ENCODE results near the gene FBXO11.

FBXO11 gene

DNA sequence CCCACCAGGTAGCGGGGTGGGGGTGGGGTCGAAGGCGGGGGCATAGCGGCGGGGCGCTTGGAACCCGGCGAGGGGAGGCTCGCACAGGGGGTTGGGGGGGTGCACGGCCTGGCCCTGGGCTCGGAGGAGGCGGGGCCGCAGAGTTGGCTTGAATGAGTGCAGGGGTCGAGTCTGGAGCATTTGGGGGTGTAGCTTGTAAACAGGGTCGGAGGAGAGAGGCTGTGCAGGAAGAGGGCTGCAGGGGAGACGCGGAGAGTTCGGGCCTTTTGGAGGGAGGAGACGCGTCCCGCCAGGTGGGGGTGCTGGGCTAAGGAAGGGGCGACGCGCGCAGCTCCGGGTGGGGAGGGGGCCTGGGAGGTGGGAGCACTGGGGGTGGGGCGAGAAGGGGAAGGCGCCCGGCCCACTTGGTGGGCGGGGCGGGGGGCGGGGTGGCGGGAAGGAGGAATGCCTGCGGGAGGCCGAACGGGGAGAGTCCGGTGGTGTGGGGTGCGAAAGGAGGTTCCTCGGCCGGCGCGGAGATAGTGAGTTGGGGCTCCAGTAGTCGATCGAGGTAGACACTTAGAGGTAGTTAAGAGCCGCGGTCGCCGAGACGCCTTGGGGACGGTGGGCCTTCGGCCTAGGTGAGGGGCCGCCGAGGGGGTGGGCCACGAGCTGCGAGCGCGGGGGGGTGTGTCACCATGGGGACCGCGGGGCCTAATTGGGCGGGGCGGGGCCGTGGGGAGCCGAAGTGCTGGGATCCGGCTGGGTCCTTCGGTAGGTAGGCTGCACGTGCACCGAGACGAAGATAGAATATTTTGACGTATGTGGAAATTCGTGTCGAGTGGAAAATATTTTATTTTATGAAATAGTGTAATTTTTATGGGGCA, 122.6 kb downstream of the FBXO11 start (continued):
- TF ChIP-seq ZNF791 (tag by site-specific recombination; IDR thresholded peaks at IDR 0.05) (no peak), ATF2 (tag by site-specific recombination; IDR thresholded peaks at IDR 0.05; ENCODE audit: low read depth) (no peak), SCRT1 (tag by site-specific recombination; IDR thresholded peaks at IDR 0.05; ENCODE audit: borderline replicate concordance) (no peak), ZNF521 (tag by site-specific recombination; IDR thresholded peaks at IDR 0.05) (no peak), ZNF292 (tag by site-specific recombination; IDR thresholded peaks at IDR 0.05; ENCODE audit: borderline replicate concordance, low read depth) (no peak), PRDM1 (tag by site-specific recombination; IDR thresholded peaks at IDR 0.05) (no peak), ZBTB17 (tag by site-specific recombination; IDR thresholded peaks at IDR 0.05) (peak; percentile 30; the same call in 1 of the 2 replicates), SP7 (tag by site-specific recombination; IDR thresholded peaks at IDR 0.05) (no peak; the same call in 1 of the 2 replicates), ZNF335 (tag by site-specific recombination; conservative IDR thresholded peaks at IDR 0.05) (peak; percentile 51), HOXA7 (CRISPR knock-in tag; IDR thresholded peaks at IDR 0.05; ENCODE audit: borderline replicate concordance) (no peak), ZNF785 (tag by site-specific recombination; IDR thresholded peaks at IDR 0.05) (no peak), IKZF3 (tag by site-specific recombination; IDR thresholded peaks at IDR 0.05) (no peak), ZNF529 (tag by site-specific recombination; IDR thresholded peaks at IDR 0.05; ENCODE audit: insufficient replicate concordance) (no peak), MYNN (tag by site-specific recombination; IDR thresholded peaks at IDR 0.05; ENCODE audit: borderline replicate concordance) (no peak), ZNF211 (tag by site-specific recombination; IDR thresholded peaks at IDR 0.05; ENCODE audit: low read depth) (no peak), ZNF518A (tag by site-specific recombination; conservative IDR thresholded peaks at IDR 0.05; ENCODE audit: low read depth) (no peak), ZNF239 (tag by site-specific recombination; IDR thresholded peaks at IDR 0.05) (no peak), KLF10 (tag by site-specific recombination; IDR thresholded peaks at IDR 0.05) (peak; percentile 87), ZNF2 (tag by site-specific recombination; IDR thresholded peaks at IDR 0.05) (no peak), ZBTB49 (tag by site-specific recombination; IDR thresholded peaks at IDR 0.05; ENCODE audit: low read depth) (no peak), ZNF274 (IDR thresholded peaks at IDR 0.05; ENCODE audit: low read length) (no peak), ZNF274 (tag by site-specific recombination; IDR thresholded peaks at IDR 0.05; ENCODE audit: borderline replicate concordance) (no peak), ZNF501 (tag by site-specific recombination; IDR thresholded peaks at IDR 0.05) (0 out of 2 replicates have a peak, but pooled peaks have one; percentile 1), ZNF544 (tag by site-specific recombination; IDR thresholded peaks at IDR 0.05) (no peak), GFI1B (tag by site-specific recombination; IDR thresholded peaks at IDR 0.05) (no peak), ZBTB8A (tag by site-specific recombination; IDR thresholded peaks at IDR 0.05) (no peak), ZNF629 (tag by site-specific recombination; IDR thresholded peaks at IDR 0.05) (peak; percentile 2; the same call in 1 of the 2 replicates)
- TF ChIP-seq, protein P1, sequence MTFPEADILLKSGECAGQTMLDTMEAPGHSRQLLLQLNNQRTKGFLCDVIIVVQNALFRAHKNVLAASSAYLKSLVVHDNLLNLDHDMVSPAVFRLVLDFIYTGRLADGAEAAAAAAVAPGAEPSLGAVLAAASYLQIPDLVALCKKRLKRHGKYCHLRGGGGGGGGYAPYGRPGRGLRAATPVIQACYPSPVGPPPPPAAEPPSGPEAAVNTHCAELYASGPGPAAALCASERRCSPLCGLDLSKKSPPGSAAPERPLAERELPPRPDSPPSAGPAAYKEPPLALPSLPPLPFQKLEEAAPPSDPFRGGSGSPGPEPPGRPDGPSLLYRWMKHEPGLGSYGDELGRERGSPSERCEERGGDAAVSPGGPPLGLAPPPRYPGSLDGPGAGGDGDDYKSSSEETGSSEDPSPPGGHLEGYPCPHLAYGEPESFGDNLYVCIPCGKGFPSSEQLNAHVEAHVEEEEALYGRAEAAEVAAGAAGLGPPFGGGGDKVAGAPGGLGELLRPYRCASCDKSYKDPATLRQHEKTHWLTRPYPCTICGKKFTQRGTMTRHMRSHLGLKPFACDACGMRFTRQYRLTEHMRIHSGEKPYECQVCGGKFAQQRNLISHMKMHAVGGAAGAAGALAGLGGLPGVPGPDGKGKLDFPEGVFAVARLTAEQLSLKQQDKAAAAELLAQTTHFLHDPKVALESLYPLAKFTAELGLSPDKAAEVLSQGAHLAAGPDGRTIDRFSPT (tag by site-specific recombination; IDR thresholded peaks at IDR 0.05): no peak
